ENCODE data around the gene TYMP.

TYMP gene

GRCh38 chr22:50513175-50513574 lies 16.6 kb downstream of the TYMP start:
- in situ Hi-C loops (cut with HindIII; ENCODE audit: low sequenced_read_pairs), result no loop called here
- H3K4me3 ChIP-seq (ENCODE audit: low read depth, low read length), result no peak overlapping the region
- no peak for DNase-seq (ENCODE audit: low read depth, low spot score)
- TF ChIP-seq CTCF (IDR thresholded peaks at IDR 0.05; ENCODE audit: low read depth, low read length), result no peak

GRCh38 chr22:50508897-50509296 lies 20.9 kb downstream of the TYMP start:
- DNase-seq (ENCODE audit: low read depth, low spot score), result no peak
- in situ Hi-C loops (cut with HindIII; ENCODE audit: low sequenced_read_pairs), result no loop called here
- TF ChIP-seq CTCF (IDR thresholded peaks at IDR 0.05; ENCODE audit: low read depth, low read length), result no peak
- peak overlapping the region; percentile 81 for H3K4me3 ChIP-seq (ENCODE audit: low read depth, low read length)

- H3K4me3 ChIP-seq (ENCODE audit: low read depth, low read length), result peak within 1 kb of the TSS; percentile 98
- in situ Hi-C loops (cut with HindIII; ENCODE audit: low sequenced_read_pairs), result no loop called here
- no peak for TF ChIP-seq CTCF (IDR thresholded peaks at IDR 0.05; ENCODE audit: low read depth, low read length)
- DNase-seq (ENCODE audit: low read depth, low spot score), result peak; percentile 98
Measured at GRCh38 chr22:50507991-50508884, 21.6 kb downstream of the TYMP start, which contains the start of gene NCAPH2. TSS of gene NCAPH2 (plus strand) at chr22:50508224. CDS start at chr22:50508338, 114 bp downstream.

- in situ Hi-C loops (cut with HindIII; ENCODE audit: low sequenced_read_pairs), result no loop called here
- no peak for TF ChIP-seq CTCF (IDR thresholded peaks at IDR 0.05; ENCODE audit: low read depth, low read length)
- peak within 1 kb of the TSS; percentile 98 for H3K4me3 ChIP-seq (ENCODE audit: low read depth, low read length)
- DNase-seq (ENCODE audit: low read depth, low spot score), result no peak
Measured at GRCh38 chr22:50507421-50507990, 22.3 kb downstream of the TYMP start, which contains the start of gene LMF2. TSS of gene LMF2 (minus strand) at chr22:50507702. CDS start at chr22:50507675, 27 bp downstream.

GRCh38 chr22:50506611-50507420 lies 23.0 kb downstream of the TYMP start:
- no peak for DNase-seq (ENCODE audit: low read depth, low spot score)
- H3K4me3 ChIP-seq (ENCODE audit: low read depth, low read length), result peak overlapping the region; percentile 98
- no peak for TF ChIP-seq CTCF (IDR thresholded peaks at IDR 0.05; ENCODE audit: low read depth, low read length)
- in situ Hi-C loops (cut with HindIII; ENCODE audit: low sequenced_read_pairs), result no loop called here

Measured in astrocyte of the spinal cord (primary cell).